ENCODE results near the gene PACS2. TPM values are rescaled to one million over a fixed set of nuclear protein-coding genes. Genes with fewer than 3 reads are reported as not detected.

PACS2 gene
- total and polyA plus RNA-seq, 3 donors from 2014 or later = 99.2 to 174 (median 167) TPM

DNA sequence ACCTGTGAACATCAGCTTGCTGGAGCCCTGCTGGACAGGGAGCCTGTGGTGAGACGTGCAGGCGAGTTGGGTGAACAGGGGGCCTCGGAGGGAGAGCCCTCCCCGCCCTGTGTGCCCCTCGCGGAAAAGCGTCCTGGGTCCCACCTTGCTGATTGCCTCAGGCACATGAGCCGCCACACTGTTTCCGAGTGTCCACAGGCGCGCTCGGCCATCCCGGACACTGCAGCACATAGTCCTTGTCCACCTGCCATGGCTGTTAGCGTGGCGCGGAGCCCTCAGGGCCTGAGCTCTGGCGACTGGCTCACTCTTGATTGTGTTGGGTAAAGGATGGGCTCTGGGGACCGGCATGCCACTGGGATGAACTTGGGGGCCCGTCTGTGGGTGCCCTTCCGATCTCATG lies 40.0 kb downstream of the PACS2 start:
- no peaks in the 10 kb centered on the region for H3K4me1 ChIP-seq
- H3K36me3 ChIP-seq (ENCODE audit: low read depth, missing control alignments) = no peaks in the 10 kb centered on the region
- H3K27me3 ChIP-seq = no peaks in the 10 kb centered on the region
- intact Hi-C loops (cut with DNase I; ENCODE audit: low total_unique reads) = loop anchor here (5.0 to 10.0 kb wide), 2 partner anchors 152 to 260 kb away; no protein-coding TSS in a partner anchor
- no peak overlapping the region for H3K4me3 ChIP-seq
- 93 to 99% methylated on average over 16 to 20 of the region's 20 CpGs for WGBS, 2 donors
- DNase-seq = no peak
- H3K9me3 ChIP-seq = no peaks in the 10 kb centered on the region
- TF ChIP-seq POLR2A (IDR thresholded peaks at IDR 0.05) = no peak
- TF ChIP-seq, protein P1, sequence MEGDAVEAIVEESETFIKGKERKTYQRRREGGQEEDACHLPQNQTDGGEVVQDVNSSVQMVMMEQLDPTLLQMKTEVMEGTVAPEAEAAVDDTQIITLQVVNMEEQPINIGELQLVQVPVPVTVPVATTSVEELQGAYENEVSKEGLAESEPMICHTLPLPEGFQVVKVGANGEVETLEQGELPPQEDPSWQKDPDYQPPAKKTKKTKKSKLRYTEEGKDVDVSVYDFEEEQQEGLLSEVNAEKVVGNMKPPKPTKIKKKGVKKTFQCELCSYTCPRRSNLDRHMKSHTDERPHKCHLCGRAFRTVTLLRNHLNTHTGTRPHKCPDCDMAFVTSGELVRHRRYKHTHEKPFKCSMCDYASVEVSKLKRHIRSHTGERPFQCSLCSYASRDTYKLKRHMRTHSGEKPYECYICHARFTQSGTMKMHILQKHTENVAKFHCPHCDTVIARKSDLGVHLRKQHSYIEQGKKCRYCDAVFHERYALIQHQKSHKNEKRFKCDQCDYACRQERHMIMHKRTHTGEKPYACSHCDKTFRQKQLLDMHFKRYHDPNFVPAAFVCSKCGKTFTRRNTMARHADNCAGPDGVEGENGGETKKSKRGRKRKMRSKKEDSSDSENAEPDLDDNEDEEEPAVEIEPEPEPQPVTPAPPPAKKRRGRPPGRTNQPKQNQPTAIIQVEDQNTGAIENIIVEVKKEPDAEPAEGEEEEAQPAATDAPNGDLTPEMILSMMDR (IDR thresholded peaks at IDR 0.05) = no peak
- no peak overlapping the region for H3K27ac ChIP-seq

DNA sequence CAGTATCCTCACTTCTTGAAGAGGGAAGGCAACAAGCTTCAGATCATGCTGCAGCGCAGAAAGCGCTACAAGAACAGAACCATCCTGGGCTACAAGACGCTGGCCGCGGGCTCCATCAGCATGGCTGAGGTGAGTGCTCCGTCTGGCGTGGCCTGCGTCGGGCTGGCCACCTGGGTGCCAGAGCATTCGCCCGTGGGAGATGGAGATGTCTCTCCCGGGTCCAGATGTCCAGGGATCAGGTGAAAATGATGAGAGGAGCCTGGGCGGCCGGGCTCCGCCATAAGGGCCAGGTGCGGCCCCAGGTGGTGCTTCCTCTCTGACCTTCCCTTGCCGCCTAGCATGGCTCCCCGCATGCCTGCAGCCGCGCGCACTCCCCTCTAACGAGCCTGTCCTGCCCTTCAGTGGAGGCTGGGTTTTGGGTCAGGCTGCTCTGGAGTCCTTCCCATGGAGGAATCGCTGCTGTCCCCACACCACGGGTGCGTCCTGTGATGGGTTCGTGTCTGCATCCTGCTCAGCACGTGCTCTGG lies 40.6 kb downstream of the PACS2 start:
- no peaks in the 10 kb centered on the region for H3K36me3 ChIP-seq (ENCODE audit: low read depth, missing control alignments)
- H3K27ac ChIP-seq = no peak overlapping the region
- H3K27me3 ChIP-seq = no peaks in the 10 kb centered on the region
- no peaks in the 10 kb centered on the region for H3K9me3 ChIP-seq
- TF ChIP-seq, protein P1 (IDR thresholded peaks at IDR 0.05) = no peak
- no peak for TF ChIP-seq POLR2A (IDR thresholded peaks at IDR 0.05)
- intact Hi-C loops (cut with DNase I; ENCODE audit: low total_unique reads) = loop anchor here (10.0 kb wide), 1 partner anchor 260 kb away; no protein-coding TSS in a partner anchor
- no peak for DNase-seq
- 87 to 92% methylated on average over 20 to 23 of the region's 27 CpGs for WGBS, 2 donors
- H3K4me1 ChIP-seq = no peaks in the 10 kb centered on the region
- no peak overlapping the region for H3K4me3 ChIP-seq

DNA sequence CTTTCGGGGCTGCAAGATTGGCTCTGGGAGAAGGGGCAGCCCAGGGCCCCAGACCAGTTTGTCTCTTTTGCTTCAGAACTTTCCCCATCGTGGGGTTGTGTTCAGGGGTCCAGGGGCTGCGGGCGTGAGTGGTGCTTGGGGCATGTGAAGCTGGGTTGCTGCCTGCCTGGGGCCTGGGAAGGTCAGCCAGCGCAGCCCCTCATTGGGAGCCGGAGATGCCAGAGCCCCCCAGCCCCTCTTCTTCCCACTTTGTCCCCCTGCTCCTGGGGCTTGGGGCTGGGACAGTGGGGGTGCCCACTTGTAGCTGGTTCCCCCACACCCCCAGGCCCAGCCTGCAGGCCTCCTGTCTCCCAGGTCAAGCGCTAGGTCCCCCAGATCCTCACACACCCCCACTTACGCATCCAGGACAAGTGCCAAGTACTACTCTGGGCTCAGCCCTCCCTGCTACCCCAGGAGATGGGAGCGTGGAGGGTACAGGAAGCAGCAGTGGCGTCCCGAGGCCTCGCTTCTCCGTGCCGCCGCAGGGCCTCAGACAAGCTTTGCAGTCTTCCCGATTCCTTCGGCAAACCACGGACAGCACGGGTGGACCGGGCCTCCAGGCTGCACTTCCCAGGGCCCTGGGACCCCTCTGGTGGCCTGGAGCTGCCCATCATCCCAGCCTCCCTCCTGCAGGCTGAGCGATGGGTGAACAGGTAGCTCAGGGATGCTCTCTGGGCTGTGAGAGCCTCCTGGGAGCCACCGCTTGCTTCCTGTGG lies 41.5 kb downstream of the PACS2 start:
- 94 to 95% methylated on average over 15 to 22 of the region's 22 CpGs for WGBS, 2 donors
- H3K27ac ChIP-seq = no peak overlapping the region
- DNase-seq = no peak
- no peaks in the 10 kb centered on the region for H3K9me3 ChIP-seq
- no peaks in the 10 kb centered on the region for H3K4me1 ChIP-seq
- intact Hi-C loops (cut with DNase I; ENCODE audit: low total_unique reads) = loop anchor here (10.0 kb wide), 1 partner anchor 261 kb away; no protein-coding TSS in a partner anchor
- TF ChIP-seq POLR2A (IDR thresholded peaks at IDR 0.05) = no peak
- TF ChIP-seq, protein P1 (IDR thresholded peaks at IDR 0.05) = no peak
- no peak overlapping the region for H3K4me3 ChIP-seq
- H3K36me3 ChIP-seq (ENCODE audit: low read depth, missing control alignments) = no peaks in the 10 kb centered on the region
- no peaks in the 10 kb centered on the region for H3K27me3 ChIP-seq

DNA sequence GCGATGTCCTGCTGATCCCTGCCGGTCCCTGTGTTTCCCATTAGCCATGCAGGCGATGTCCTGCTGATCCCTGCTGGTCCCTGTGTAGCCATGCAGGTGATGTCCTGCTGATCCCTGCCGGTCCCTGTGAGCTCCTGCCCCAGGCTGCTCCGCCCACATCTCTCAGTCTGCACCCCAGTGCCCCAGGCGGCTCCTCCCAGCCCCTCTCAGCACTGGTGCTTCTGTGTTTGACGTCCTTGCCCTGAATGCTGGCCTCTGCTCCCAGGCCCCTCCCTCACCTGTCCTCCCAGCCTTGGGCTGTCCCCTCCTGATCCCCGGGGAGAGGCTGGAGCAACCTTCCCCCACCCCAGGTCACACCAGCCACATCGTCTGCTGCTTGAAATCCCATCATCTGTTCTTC lies 42.4 kb downstream of the PACS2 start:
- TF ChIP-seq, protein P1 (IDR thresholded peaks at IDR 0.05) = no peak
- TF ChIP-seq POLR2A (IDR thresholded peaks at IDR 0.05) = no peak
- Histone ChIP-seq H3K4me1 (no peaks in the 10 kb centered on the region), H3K27ac (no peak overlapping the region), H3K4me3 (no peak overlapping the region), H3K27me3 (no peaks in the 10 kb centered on the region), H3K36me3 (ENCODE audit: low read depth, missing control alignments) (no peaks in the 10 kb centered on the region), H3K9me3 (no peaks in the 10 kb centered on the region)
- no peak for DNase-seq
- intact Hi-C loops (cut with DNase I; ENCODE audit: low total_unique reads) = loop anchor here (10.0 kb wide), 1 partner anchor 262 kb away; no protein-coding TSS in a partner anchor
- 89% methylated on average over 8 to 9 of the region's 9 CpGs for WGBS, 2 donors

Data from testis (tissue), 3 donors.